ENCODE results near the gene CASD1.

DNA sequence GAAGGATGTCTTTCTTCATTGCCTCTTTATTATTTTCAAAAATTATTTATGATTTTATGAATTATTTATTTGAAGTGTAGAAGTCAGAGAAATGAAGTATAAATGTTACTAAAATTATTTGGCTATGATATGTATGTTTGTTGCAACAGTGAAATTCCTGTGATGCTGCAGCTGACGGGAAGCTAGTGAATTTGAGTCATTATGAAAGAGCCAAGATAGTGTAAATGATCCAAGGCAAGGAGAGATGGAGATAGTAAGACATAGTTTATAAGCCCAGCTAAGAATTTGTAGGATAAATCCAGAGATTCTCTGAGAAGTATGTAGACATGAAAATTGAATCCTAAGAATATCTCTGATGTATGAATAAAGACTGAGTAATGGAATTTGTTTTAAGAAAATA, 30.8 kb downstream of the CASD1 start:
- TF ChIP-seq CTCF (IDR thresholded peaks at IDR 0.05) = no peak
- TF ChIP-seq POLR2A (IDR thresholded peaks at IDR 0.05) = no peak

Data from body of pancreas (tissue), 4 donors.